PC-3 (cell line): ENCODE results near the gene SYT15. TPM values are rescaled to one million over a fixed set of nuclear protein-coding genes. Genes with fewer than 3 reads are reported as not detected.
A peak's percentile ranks its signal among the peaks of the same experiment; 100 is the strongest.

Experiments used
- ATAC-seq: fragments of 200-7000 bp; cut with Tn5 transposase; 2 replicates; pipeline ENCODE4 v1.9.1; 2020; ENCODE audit warnings: mild to moderate bottlenecking, moderate library complexity
- BruUV-seq: library from RNA; stranded (reverse); fragments of 400-500 nt; replicated peaks from 2 replicates; lab custom pipeline; 2021; lab: Mats Ljungman, UMichigan
- CTCF ChIA-PET: fragments of 300-600 bp; sonication (Branson Sonifier 250); formaldehyde crosslinking; loops from one replicate; lab custom pipeline; 2022; ENCODE audit warnings: antibody characterized with exemption; lab: Charles Lee
- POLR2A ChIA-PET: fragments of 300-600 bp; sonication (Branson Sonifier 250); formaldehyde crosslinking; loops from one replicate; lab custom pipeline; 2022; ENCODE audit warnings: antibody characterized with exemption; ENCODE audit not compliant: unreplicated experiment; lab: Charles Lee
- DNase-seq: peaks from one replicate; pipeline ENCODE4 v3.0.0-alpha.2; 2015
- H2AFZ ChIP-seq: fragments of 300-600 bp; sonication (generic); 2 replicates; pipeline ENCODE4 v1.6.0; 2016; ENCODE audit warnings: antibody characterized with exemption, low read length
- H3F3A ChIP-seq: fragments of 300-600 bp; sonication (generic); one replicate; pipeline ENCODE4 v1.6.0; 2017; ENCODE audit warnings: antibody characterized with exemption, low read length, control low read depth, mild to moderate bottlenecking; ENCODE audit not compliant: unreplicated experiment
- H3K27ac ChIP-seq: fragments of 300-600 bp; sonication (generic); 2 replicates; pipeline ENCODE4 v1.5.1; 2016; ENCODE audit warnings: mild to moderate bottlenecking, low read length
- H3K27me3 ChIP-seq: fragments of 300-600 bp; sonication (generic); 2 replicates; pipeline ENCODE4 v1.6.1; 2016; ENCODE audit warnings: low read length, mixed read lengths
- H3K36me3 ChIP-seq: fragments of 300-600 bp; sonication (generic); 2 replicates; pipeline ENCODE4 v1.6.1; 2016; ENCODE audit warnings: low read depth, mixed run types, low read length, mixed read lengths
- H3K4me1 ChIP-seq: fragments of 300-600 bp; sonication (generic); 2 replicates; pipeline ENCODE4 v1.5.1; 2016; ENCODE audit warnings: low read length; ENCODE audit not compliant: insufficient read depth
- H3K4me2 ChIP-seq: fragments of 300-600 bp; sonication (generic); 2 replicates; pipeline ENCODE4 v1.6.0; 2016; ENCODE audit warnings: low read length
- H3K4me3 ChIP-seq: fragments of 300-600 bp; sonication (generic); 2 replicates; pipeline ENCODE4 v1.5.1; 2016; ENCODE audit warnings: mild to moderate bottlenecking, low read length, mixed read lengths
- H3K79me2 ChIP-seq: fragments of 300-600 bp; sonication (generic); 2 replicates; pipeline ENCODE4 v1.6.1; 2017; ENCODE audit warnings: low read length, mixed read lengths
- H3K9ac ChIP-seq: fragments of 300-600 bp; sonication (generic); 2 replicates; pipeline ENCODE4 v1.6.0; 2016; ENCODE audit warnings: mild to moderate bottlenecking, low read length
- H3K9me2 ChIP-seq: fragments of 300-600 bp; sonication (generic); replicated peaks from 2 replicates; pipeline ENCODE4 v1.6.1; 2016; ENCODE audit warnings: mixed run types, low read length, mixed read lengths
- H3K9me3 ChIP-seq: fragments of 300-600 bp; sonication (generic); 2 replicates; pipeline ENCODE4 v1.6.1; 2016; ENCODE audit warnings: low read length, mixed read lengths
- H4K20me1 ChIP-seq: fragments of 300-600 bp; sonication (generic); 2 replicates; pipeline ENCODE4 v1.6.1; 2016; ENCODE audit warnings: low read length, mixed read lengths
- CTCF ChIP-seq: fragments of 300-600 bp; sonication (generic); conservative IDR thresholded peaks from 2 replicates; pipeline ENCODE4 v1.5.1; 2017; ENCODE audit warnings: antibody characterized with exemption, low read depth, mild to moderate bottlenecking, low read length
- EZH2 ChIP-seq: fragments of 300-600 bp; sonication (generic); IDR thresholded peaks from one replicate; pipeline ENCODE4 v1.6.1; 2017; ENCODE audit warnings: antibody characterized with exemption, mild to moderate bottlenecking, low read length; ENCODE audit not compliant: unreplicated experiment
- EZH2phosphoT487 ChIP-seq: fragments of 300-600 bp; sonication (generic); IDR thresholded peaks from 2 replicates; pipeline ENCODE4 v1.6.1; 2018; ENCODE audit warnings: mild to moderate bottlenecking, antibody characterized with exemption, low read length, borderline replicate concordance
- intact Hi-C: fragments of 100-400 bp; cut with micrococcal nuclease; formaldehyde crosslinking; loops from 2 replicates; pipeline ENCODE4 v1.9.0; 2023
- total RNA-seq: library from RNA; depleted of rRNA; stranded (reverse); fragments of >200 nt; gene quantifications from 2 replicates; pipeline ENCODE4 v1.2.3, GENCODE V29; 2014

Gene SYT15
- total RNA-seq, 1 experiment from 2014 or later, result not detected

- no peak for TF ChIP-seq EZH2
- no peak for TF ChIP-seq CTCF
- no peak for TF ChIP-seq EZH2phosphoT487
- Histone ChIP-seq H3K79me2 (no peaks in the 10 kb centered on the region), H4K20me1 (no peaks in the 10 kb centered on the region), H3K27me3 (no peaks in the 10 kb centered on the region), H3K9ac (no peak overlapping the region), H3K4me1 (peaks cover 23% of the 10 kb centered on the region), H2AFZ (no peak overlapping the region), H3K9me3 (no peaks in the 10 kb centered on the region), H3K27ac (no peak overlapping the region), H3K9me2 (no peaks in the 10 kb centered on the region), H3K4me3 (no peak overlapping the region), H3F3A (no peaks in the 10 kb centered on the region), H3K4me2 (no peak overlapping the region), H3K36me3 (no peaks in the 10 kb centered on the region)
- POLR2A ChIA-PET, result no interaction called here
- intact Hi-C loops, result no loop called here
- no peak for ATAC-seq
- no TSS peak for BruUV-seq
- no peak for DNase-seq
- CTCF ChIA-PET, result no interaction called here
Observed at GRCh38 chr10:46545861-46546590, 32.9 kb upstream of the SYT15 start.

GRCh38 chr10:46546591-46547540 lies 32.1 kb upstream of the SYT15 start:
- no peak overlapping the region for H3K4me2 ChIP-seq
- no peaks in the 10 kb centered on the region for H3K27me3 ChIP-seq
- no peaks in the 10 kb centered on the region for H3K9me3 ChIP-seq
- DNase-seq, result peak; percentile 63
- peak; percentile 32; the same call in 1 of the 2 replicates for ATAC-seq
- ChIA-PET POLR2A (no interaction called here), CTCF (no interaction called here)
- intact Hi-C loops, result no loop called here
- no peak overlapping the region for H3K9ac ChIP-seq
- no peak for TF ChIP-seq CTCF
- TF ChIP-seq EZH2, result no peak
- TF ChIP-seq EZH2phosphoT487, result no peak
- peaks cover 23% of the 10 kb centered on the region for H3K4me1 ChIP-seq
- H3K36me3 ChIP-seq, result no peaks in the 10 kb centered on the region
- H3F3A ChIP-seq, result no peaks in the 10 kb centered on the region
- H3K9me2 ChIP-seq, result no peaks in the 10 kb centered on the region
- no peak overlapping the region for H3K4me3 ChIP-seq
- H2AFZ ChIP-seq, result no peak overlapping the region
- no peak overlapping the region for H3K27ac ChIP-seq
- no TSS peak for BruUV-seq
- no peaks in the 10 kb centered on the region for H3K79me2 ChIP-seq
- no peaks in the 10 kb centered on the region for H4K20me1 ChIP-seq
